ENCODE results near the gene FCHSD1. TPM values are rescaled to one million over a fixed set of nuclear protein-coding genes. Genes with fewer than 3 reads are reported as not detected.

Gene FCHSD1
- total and polyA plus RNA-seq, 2 donors (not counting 3 experiments of a cell fraction or from before 2014, with no cell fraction given): 35.1 to 37.0 TPM

DNA sequence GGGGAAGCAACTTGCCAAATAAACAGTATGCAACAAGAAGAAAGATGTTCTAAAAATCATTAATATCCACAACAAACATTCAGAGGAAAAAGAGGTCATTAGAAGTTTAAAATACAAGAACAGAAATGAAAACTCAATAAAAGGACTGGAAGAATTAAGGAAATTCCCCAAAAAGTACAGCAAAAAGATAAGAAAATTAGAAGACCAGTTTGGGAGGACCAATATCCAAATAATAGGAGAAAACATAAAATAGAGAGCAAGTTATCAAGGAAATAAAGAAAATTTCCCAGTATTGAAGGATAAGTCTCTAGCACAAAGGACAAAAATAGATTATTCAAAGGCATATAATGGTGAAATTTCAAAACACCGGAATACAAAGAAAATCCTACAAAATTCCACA is 54.4 kb downstream of the FCHSD1 start:
- POLR2A ChIA-PET: no interaction called here
- no peak for FAIRE-seq

DNA sequence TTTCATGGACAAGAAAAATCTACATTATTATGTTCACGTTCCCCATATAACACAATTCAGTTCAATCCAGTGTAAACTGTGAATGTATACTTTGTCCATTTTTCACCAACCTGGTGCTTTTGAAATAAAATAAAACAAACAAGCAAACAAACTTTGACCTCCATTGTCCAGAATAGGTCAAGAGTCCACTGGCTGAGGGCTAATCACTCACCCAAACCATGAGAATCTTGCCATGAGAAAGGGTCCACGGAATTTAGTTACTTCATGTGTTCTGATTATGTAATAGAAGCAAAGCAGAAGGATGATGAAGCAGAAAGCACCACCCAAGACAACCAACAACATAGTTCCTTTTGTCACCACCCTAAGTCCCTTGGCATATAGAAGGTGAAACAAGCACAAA is 61.1 kb downstream of the FCHSD1 start:
- no peaks in the 10 kb centered on the region for H3K9me3 ChIP-seq (replicated peaks; ENCODE audit: control insufficient read depth, insufficient read depth, low read length)
- CTCF ChIA-PET: interaction anchor here (6.4 kb wide), 1 partner anchor 30 kb away, joined by 1019 read pairs; the partner anchor contains the start of gene DIAPH1
- H4K20me1 ChIP-seq (replicated peaks; ENCODE audit: control insufficient read depth, extremely low read depth, insufficient read depth, low read length): no peaks in the 10 kb centered on the region
- no peak overlapping the region for H3K9ac ChIP-seq (replicated peaks; ENCODE audit: extremely low read depth, insufficient read depth, low read length)
- DNase-seq (ENCODE audit: low read depth, low spot score) (no peak), FAIRE-seq (no peak)
- H3K4me3 ChIP-seq (replicated peaks in 1 of 3; ENCODE audit: insufficient read depth in 1 of 3, low read depth in 1 of 3, low read length in 3 of 3): no peak overlapping the region
- no TSS peak for BruUV-seq (replicated peaks)
- no peak overlapping the region for H3K27ac ChIP-seq (ENCODE audit: insufficient read depth, low read depth, low read length)
- no peak for TF ChIP-seq FOS (IDR thresholded peaks at IDR 0.05; ENCODE audit: borderline replicate concordance, insufficient read depth, low read length)
- TF ChIP-seq MYC (IDR thresholded peaks at IDR 0.05; ENCODE audit: low read depth, low read length): no peak
- TF ChIP-seq EZH2 (IDR thresholded peaks at IDR 0.05; ENCODE audit: borderline replicate concordance, low read depth, low read length, severe bottlenecking): no peak
- TF ChIP-seq POLR2AphosphoS5 (IDR thresholded peaks at IDR 0.05; ENCODE audit: insufficient read depth, low read depth, low read length): no peak
- TF ChIP-seq, protein P1, sequence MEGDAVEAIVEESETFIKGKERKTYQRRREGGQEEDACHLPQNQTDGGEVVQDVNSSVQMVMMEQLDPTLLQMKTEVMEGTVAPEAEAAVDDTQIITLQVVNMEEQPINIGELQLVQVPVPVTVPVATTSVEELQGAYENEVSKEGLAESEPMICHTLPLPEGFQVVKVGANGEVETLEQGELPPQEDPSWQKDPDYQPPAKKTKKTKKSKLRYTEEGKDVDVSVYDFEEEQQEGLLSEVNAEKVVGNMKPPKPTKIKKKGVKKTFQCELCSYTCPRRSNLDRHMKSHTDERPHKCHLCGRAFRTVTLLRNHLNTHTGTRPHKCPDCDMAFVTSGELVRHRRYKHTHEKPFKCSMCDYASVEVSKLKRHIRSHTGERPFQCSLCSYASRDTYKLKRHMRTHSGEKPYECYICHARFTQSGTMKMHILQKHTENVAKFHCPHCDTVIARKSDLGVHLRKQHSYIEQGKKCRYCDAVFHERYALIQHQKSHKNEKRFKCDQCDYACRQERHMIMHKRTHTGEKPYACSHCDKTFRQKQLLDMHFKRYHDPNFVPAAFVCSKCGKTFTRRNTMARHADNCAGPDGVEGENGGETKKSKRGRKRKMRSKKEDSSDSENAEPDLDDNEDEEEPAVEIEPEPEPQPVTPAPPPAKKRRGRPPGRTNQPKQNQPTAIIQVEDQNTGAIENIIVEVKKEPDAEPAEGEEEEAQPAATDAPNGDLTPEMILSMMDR (IDR thresholded peaks at IDR 0.05; ENCODE audit: extremely low read depth in 1 of 2, insufficient read depth in 1 of 2, low read depth in 1 of 2, low read length in 2 of 2): no peak
- no peak for TF ChIP-seq POLR2A (IDR thresholded peaks at IDR 0.05; ENCODE audit: low read depth, low read length)
- no peak for TF ChIP-seq GATA2 (IDR thresholded peaks at IDR 0.05; ENCODE audit: insufficient read depth, insufficient read length, low read depth, low read length)
- TF ChIP-seq, protein P2, sequence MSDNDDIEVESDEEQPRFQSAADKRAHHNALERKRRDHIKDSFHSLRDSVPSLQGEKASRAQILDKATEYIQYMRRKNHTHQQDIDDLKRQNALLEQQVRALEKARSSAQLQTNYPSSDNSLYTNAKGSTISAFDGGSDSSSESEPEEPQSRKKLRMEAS (IDR thresholded peaks at IDR 0.05; ENCODE audit: insufficient read depth, insufficient read length): no peak
- TF ChIP-seq JUN (IDR thresholded peaks at IDR 0.05; ENCODE audit: borderline replicate concordance, insufficient read depth, insufficient read length, low read depth): no peak
- no peaks in the 10 kb centered on the region for H3K9me1 ChIP-seq (replicated peaks; ENCODE audit: control insufficient read depth, extremely low read depth, insufficient read depth, low read length)
- no peak overlapping the region for H2AFZ ChIP-seq (ENCODE audit: low read depth, low read length)
- intact Hi-C loops (cut with micrococcal nuclease): no loop called here
- no peaks in the 10 kb centered on the region for H3K27me3 ChIP-seq (ENCODE audit: control insufficient read depth in 2 of 2, insufficient read depth in 2 of 2, low read length in 2 of 2)
- no peak overlapping the region for H3K4me2 ChIP-seq (ENCODE audit: insufficient read depth, low read length)
- POLR2A ChIA-PET: no interaction called here
- no peaks in the 10 kb centered on the region for H3K4me1 ChIP-seq (ENCODE audit: control insufficient read depth, extremely low read depth, insufficient read depth, low read length)
- peaks cover 2 to 7% of the 10 kb centered on the region in 2 experiments for H3K36me3 ChIP-seq (ENCODE audit: control insufficient read depth in 2 of 2, extremely low read depth in 1 of 2, insufficient read depth in 2 of 2, low read length in 2 of 2)
- H3K79me2 ChIP-seq (ENCODE audit: control insufficient read depth, insufficient read depth, low read length): peaks cover 18% of the 10 kb centered on the region
- dilution Hi-C loops (cut with MboI; ENCODE audit: extremely low pct_ligation_motif_present, low sequenced_read_pairs): no loop called here

More for the DNA sequence above, 54.4 kb downstream of the FCHSD1 start:
- H3K27me3 ChIP-seq (ENCODE audit: control insufficient read depth in 2 of 2, insufficient read depth in 2 of 2, low read length in 2 of 2): no peaks in the 10 kb centered on the region
- H4K20me1 ChIP-seq (replicated peaks; ENCODE audit: control insufficient read depth, extremely low read depth, insufficient read depth, low read length): no peaks in the 10 kb centered on the region
- DNase-seq (ENCODE audit: low read depth, low spot score): no peak
- peaks cover 16% of the 10 kb centered on the region for H3K4me1 ChIP-seq (ENCODE audit: control insufficient read depth, extremely low read depth, insufficient read depth, low read length)
- dilution Hi-C loops (cut with MboI; ENCODE audit: extremely low pct_ligation_motif_present, low sequenced_read_pairs): no loop called here
- no peak overlapping the region for H3K27ac ChIP-seq (ENCODE audit: insufficient read depth, low read depth, low read length)
- no peaks in the 10 kb centered on the region for H3K9me3 ChIP-seq (replicated peaks; ENCODE audit: control insufficient read depth, insufficient read depth, low read length)
- TF ChIP-seq, protein P1 (IDR thresholded peaks at IDR 0.05; ENCODE audit: extremely low read depth in 1 of 2, insufficient read depth in 1 of 2, low read depth in 1 of 2, low read length in 2 of 2): no peak
- TF ChIP-seq, protein P2 (IDR thresholded peaks at IDR 0.05; ENCODE audit: insufficient read depth, insufficient read length): no peak
- CTCF ChIA-PET: interaction anchor here (1.1 to 3.3 kb wide), 4 partner anchors 16 to 45 kb away, joined by 3 to 53 read pairs (median 3); partner anchors contain the start of gene DIAPH1
- H3K4me2 ChIP-seq (ENCODE audit: insufficient read depth, low read length): no peak overlapping the region
- H3K9ac ChIP-seq (replicated peaks; ENCODE audit: extremely low read depth, insufficient read depth, low read length): no peak overlapping the region
- no peak overlapping the region for H3K4me3 ChIP-seq (replicated peaks in 1 of 3; ENCODE audit: insufficient read depth in 1 of 3, low read depth in 1 of 3, low read length in 3 of 3)
- no peaks in the 10 kb centered on the region for H3K9me1 ChIP-seq (replicated peaks; ENCODE audit: control insufficient read depth, extremely low read depth, insufficient read depth, low read length)
- peaks cover 33% of the 10 kb centered on the region for H3K79me2 ChIP-seq (ENCODE audit: control insufficient read depth, insufficient read depth, low read length)
- intact Hi-C loops (cut with micrococcal nuclease): no loop called here
- no peaks in the 10 kb centered on the region for H3K36me3 ChIP-seq (ENCODE audit: control insufficient read depth in 2 of 2, extremely low read depth in 1 of 2, insufficient read depth in 2 of 2, low read length in 2 of 2)
- BruUV-seq (replicated peaks): no TSS peak
- H2AFZ ChIP-seq (ENCODE audit: low read depth, low read length): no peak overlapping the region

Data from endothelial cell of umbilical vein (primary cell).